Measurements from ENCODE around the gene TIAM2.

- TF ChIP-seq BHLHE40 (IDR thresholded peaks at IDR 0.05; ENCODE audit: borderline replicate concordance) (no peak), SP1 (IDR thresholded peaks at IDR 0.05) (no peak), FOXM1 (IDR thresholded peaks at IDR 0.05; ENCODE audit: borderline replicate concordance) (no peak), SUZ12 (IDR thresholded peaks at IDR 0.05) (no peak), L3MBTL2 (conservative IDR thresholded peaks at IDR 0.05) (no peak), TARDBP (IDR thresholded peaks at IDR 0.05) (no peak), ARNT (IDR thresholded peaks at IDR 0.05) (no peak), CTBP1 (IDR thresholded peaks at IDR 0.05; ENCODE audit: borderline replicate concordance) (no peak), FOXA1 (IDR thresholded peaks at IDR 0.05) (no peak), PKNOX1 (IDR thresholded peaks at IDR 0.05) (no peak), NFRKB (IDR thresholded peaks at IDR 0.05) (no peak), HDGF (IDR thresholded peaks at IDR 0.05; ENCODE audit: borderline replicate concordance) (no peak)
These were observed 66.3 kb downstream of the TIAM2 start for GRCh38 chr6:155061381-155061780.

Measured in HEK293T (cell line).